CD14-positive monocyte (primary cell): ENCODE measurements around the gene KIRREL3. TPM values are rescaled to one million over a fixed set of nuclear protein-coding genes. Genes with fewer than 3 reads are reported as not detected.

Experiments
- DNase-seq, 3 donors: peaks; one replicate each; pipeline ENCODE4 v3.0.0-alpha.2; 2011 to 2022
- H2AFZ ChIP-seq: 2 replicates; pipeline ENCODE4 v1.6.0; 2012; ENCODE audit warnings: mild to moderate bottlenecking, low read depth, low read length, inconsistent platforms; ENCODE audit not compliant: insufficient read depth, poor library complexity, severe bottlenecking
- H3K27ac ChIP-seq, 2 donors: 1 replicate in 1 of 2; 2 replicates in 1 of 2; pipeline ENCODE4 v1.5.1; 2012 to 2013; ENCODE audit warnings: low read length in 2 of 2, control low read depth in 1 of 2, inconsistent platforms in 1 of 2, low read depth in 1 of 2, mild to moderate bottlenecking in 1 of 2
- H3K27me3 ChIP-seq, 2 donors: one replicate each; pipeline versions ENCODE4 v1.6.0 to v1.6.1; 2011 to 2013; ENCODE audit warnings: low read length in 2 of 2; ENCODE audit not compliant: control insufficient read depth in 2 of 2, insufficient read depth in 2 of 2
- H3K36me3 ChIP-seq, 2 donors: replicated peaks in 1 of 2; 1 replicate in 1 of 2; 2 replicates in 1 of 2; pipeline versions ENCODE4 v1.5.1 to v1.6.1; 2012 to 2013; ENCODE audit warnings: low read length in 2 of 2, control low read depth in 1 of 2, inconsistent platforms in 1 of 2, mild to moderate bottlenecking in 1 of 2; ENCODE audit not compliant: insufficient read depth in 2 of 2, control insufficient read depth in 1 of 2
- H3K4me1 ChIP-seq, 2 donors: 1 replicate in 1 of 2; 2 replicates in 1 of 2; pipeline versions ENCODE4 v1.5.1 to v1.6.1; 2012 to 2013; ENCODE audit warnings: low read length in 2 of 2, control low read depth in 1 of 2, inconsistent platforms in 1 of 2, mild to moderate bottlenecking in 1 of 2, moderate library complexity in 1 of 2; ENCODE audit not compliant: insufficient read depth in 2 of 2, control insufficient read depth in 1 of 2
- H3K4me2 ChIP-seq: replicated peaks from 2 replicates; pipeline ENCODE3; 2012; ENCODE audit warnings: low read length, moderate library complexity, mild to moderate bottlenecking; ENCODE audit not compliant: poor library complexity, severe bottlenecking; ENCODE audit errors: extremely low read depth
- H3K4me3 ChIP-seq, 3 experiments: fragments of 200-600 bp in 1 of 3; sonication (generic) in 1 of 3; replicated peaks in 1 of 3; 1 replicate in 2 of 3; 2 replicates in 1 of 3; pipeline ENCODE4 v1.5.1; 2011 to 2013; ENCODE audit warnings: low read length in 3 of 3, mild to moderate bottlenecking in 3 of 3, control low read depth in 2 of 3, low read depth in 2 of 3, inconsistent platforms in 1 of 3, moderate library complexity in 1 of 3
- H3K79me2 ChIP-seq: 2 replicates; pipeline ENCODE4 v1.6.0; 2012; ENCODE audit warnings: mild to moderate bottlenecking, control low read depth, inconsistent platforms, low read length, moderate library complexity; ENCODE audit not compliant: insufficient read depth
- H3K9ac ChIP-seq: 2 replicates; pipeline ENCODE4 v1.6.0; 2017; ENCODE audit warnings: low read length, mild to moderate bottlenecking; ENCODE audit not compliant: insufficient read depth, poor library complexity, severe bottlenecking
- H3K9me3 ChIP-seq, 2 donors: replicated peaks in 1 of 2; 1 replicate in 1 of 2; 2 replicates in 1 of 2; pipeline versions ENCODE4 v1.5.1 to v1.6.1; 2012 to 2013; ENCODE audit warnings: low read length in 2 of 2, control low read depth in 1 of 2; ENCODE audit not compliant: control insufficient read depth in 1 of 2, insufficient read depth in 1 of 2
- H4K20me1 ChIP-seq: 2 replicates; pipeline ENCODE4 v1.6.0; 2012; ENCODE audit warnings: mild to moderate bottlenecking, low read length, control low read depth, moderate library complexity; ENCODE audit not compliant: insufficient read depth
- H3K27ac Mint-ChIP-seq, 7 donors: one replicate each; pipeline ENCODE4 v1.8.0; 2020; ENCODE audit warnings: mild to moderate bottlenecking in 7 of 7, mixed read lengths in 7 of 7, moderate library complexity in 6 of 7, inconsistent platforms in 2 of 7
- H3K27me3 Mint-ChIP-seq, 3 donors: one replicate each; pipeline ENCODE4 v1.8.0; 2021 to 2022; ENCODE audit warnings: low read depth in 3 of 3, mild to moderate bottlenecking in 3 of 3, mixed read lengths in 3 of 3, moderate library complexity in 3 of 3, inconsistent platforms in 1 of 3
- H3K36me3 Mint-ChIP-seq, 2 donors: one replicate each; pipeline ENCODE4 v1.8.0; 2020; ENCODE audit warnings: mixed read lengths in 2 of 2, inconsistent platforms in 1 of 2, mild to moderate bottlenecking in 1 of 2
- H3K4me1 Mint-ChIP-seq: one replicate; pipeline ENCODE4 v1.8.0; 2020; ENCODE audit warnings: mild to moderate bottlenecking, mixed read lengths
- H3K4me3 Mint-ChIP-seq, 2 donors: one replicate each; pipeline ENCODE4 v1.8.0; 2020; ENCODE audit warnings: mild to moderate bottlenecking in 2 of 2, mixed read lengths in 2 of 2, moderate library complexity in 1 of 2
- H3K9me3 Mint-ChIP-seq, 7 donors: one replicate each; pipeline ENCODE4 v1.8.0; 2020 to 2022; ENCODE audit warnings: mixed read lengths in 7 of 7, mild to moderate bottlenecking in 6 of 7, moderate library complexity in 6 of 7, inconsistent platforms in 2 of 7
- WGBS: methylation state at CpG from one replicate; pipeline ENCODE4 v1.1.5; 2013; ENCODE audit warnings: missing lambda C conversion rate; ENCODE audit not compliant: insufficient coverage; 5-methylcytosine and 5-hydroxymethylcytosine counted together
- intact Hi-C, 2 donors: fragments of 100-400 bp; cut with micrococcal nuclease; formaldehyde crosslinking; loops; one replicate each; pipeline versions ENCODE4 v1.15.0 to v1.15.1; 2023
- polyA plus RNA-seq, 3 donors: library from polyadenylated mRNA; depleted of rRNA in 1 of 3; unstranded in 2 of 3; stranded (reverse) in 1 of 3; fragments of 300-500 nt in 2 of 3; fragments of >200 nt in 1 of 3; fragmentation: Illumina TruSeq in 2 of 3; gene quantifications; 1 replicate in 2 of 3; 2 replicates in 1 of 3; pipeline ENCODE4 v1.2.3, GENCODE V29; 2012 to 2021
- TF ChIP-seq, protein P1 (sequence below): fragments of 200-600 bp; IDR thresholded peaks from one replicate; pipeline ENCODE4 v1.8.0; 2022; ENCODE audit warnings: antibody characterized with exemption, mild to moderate bottlenecking

Gene KIRREL3
- polyA plus RNA-seq, 3 donors = not detected

DNA sequence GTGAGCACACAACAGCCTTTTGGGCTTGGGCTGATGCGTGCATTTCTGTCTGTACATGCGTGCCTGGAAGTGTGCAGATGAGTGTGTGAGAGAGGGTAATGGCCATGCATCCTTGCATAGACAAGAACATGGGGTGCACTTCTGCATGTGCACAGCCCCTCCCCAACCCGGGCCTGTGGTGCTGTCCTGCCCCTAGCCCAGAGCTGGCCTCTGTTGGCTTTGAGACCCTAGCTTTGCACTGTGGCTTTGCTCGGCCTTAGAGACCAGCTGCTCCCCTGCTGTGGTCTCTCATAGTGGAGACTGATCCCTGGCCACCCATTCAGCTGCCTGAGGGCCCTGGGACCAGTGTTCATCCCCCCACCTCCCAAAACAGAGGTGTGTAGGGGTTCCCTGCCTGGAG is 619.7 kb downstream of the KIRREL3 start:
- no peaks in the 10 kb centered on the region for H4K20me1 ChIP-seq
- H3K27me3 ChIP-seq = no peaks in the 10 kb centered on the region
- H3K27me3 Mint-ChIP-seq = no peaks in the 10 kb centered on the region
- H3K36me3 ChIP-seq = no peaks in the 10 kb centered on the region
- H3K4me2 ChIP-seq = peak overlapping the region; percentile 26
- H3K4me1 Mint-ChIP-seq = peaks cover 14% of the 10 kb centered on the region
- no peaks in the 10 kb centered on the region for H3K36me3 Mint-ChIP-seq
- H3K9me3 Mint-ChIP-seq = no peaks in the 10 kb centered on the region
- peaks cover 51% of the 10 kb centered on the region for H3K79me2 ChIP-seq
- no peak overlapping the region for H3K27ac Mint-ChIP-seq
- no peaks in the 10 kb centered on the region for H3K9me3 ChIP-seq
- TF ChIP-seq, protein P1, sequence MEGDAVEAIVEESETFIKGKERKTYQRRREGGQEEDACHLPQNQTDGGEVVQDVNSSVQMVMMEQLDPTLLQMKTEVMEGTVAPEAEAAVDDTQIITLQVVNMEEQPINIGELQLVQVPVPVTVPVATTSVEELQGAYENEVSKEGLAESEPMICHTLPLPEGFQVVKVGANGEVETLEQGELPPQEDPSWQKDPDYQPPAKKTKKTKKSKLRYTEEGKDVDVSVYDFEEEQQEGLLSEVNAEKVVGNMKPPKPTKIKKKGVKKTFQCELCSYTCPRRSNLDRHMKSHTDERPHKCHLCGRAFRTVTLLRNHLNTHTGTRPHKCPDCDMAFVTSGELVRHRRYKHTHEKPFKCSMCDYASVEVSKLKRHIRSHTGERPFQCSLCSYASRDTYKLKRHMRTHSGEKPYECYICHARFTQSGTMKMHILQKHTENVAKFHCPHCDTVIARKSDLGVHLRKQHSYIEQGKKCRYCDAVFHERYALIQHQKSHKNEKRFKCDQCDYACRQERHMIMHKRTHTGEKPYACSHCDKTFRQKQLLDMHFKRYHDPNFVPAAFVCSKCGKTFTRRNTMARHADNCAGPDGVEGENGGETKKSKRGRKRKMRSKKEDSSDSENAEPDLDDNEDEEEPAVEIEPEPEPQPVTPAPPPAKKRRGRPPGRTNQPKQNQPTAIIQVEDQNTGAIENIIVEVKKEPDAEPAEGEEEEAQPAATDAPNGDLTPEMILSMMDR = no peak
- 95% methylated on average over 3 of the region's 4 CpGs for WGBS
- H3K4me3 ChIP-seq = no peak overlapping the region
- intact Hi-C loops = no loop called here
- no peak overlapping the region for H3K4me3 Mint-ChIP-seq
- peaks cover 8 to 9% of the 10 kb centered on the region in 2 donors for H3K4me1 ChIP-seq
- H2AFZ ChIP-seq = no peak overlapping the region
- peak overlapping the region in 1 of 2 donors; percentile 36 for H3K27ac ChIP-seq
- DNase-seq = no peak
- peak overlapping the region; percentile 1 for H3K9ac ChIP-seq

DNA sequence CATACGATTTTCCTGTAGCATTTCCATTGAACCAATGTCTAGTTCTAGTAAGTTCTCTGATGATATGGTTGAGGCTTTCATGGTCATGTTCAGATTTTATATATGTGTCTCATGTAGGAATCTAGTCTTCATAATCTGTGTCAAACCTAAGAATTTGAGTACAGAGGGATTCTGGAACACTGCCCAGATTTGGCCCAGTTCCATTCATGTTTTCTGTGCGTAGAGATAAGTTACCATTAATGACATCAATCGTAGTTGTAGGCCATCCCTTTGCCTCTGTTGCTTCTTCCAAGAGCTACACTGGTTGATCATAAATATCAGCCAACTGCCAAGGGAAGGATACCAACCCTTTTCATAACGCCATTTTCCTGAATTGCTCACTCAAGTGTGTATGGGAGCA is 621.8 kb downstream of the KIRREL3 start:
- H3K4me2 ChIP-seq = no peak overlapping the region
- peaks cover 2 to 6% of the 10 kb centered on the region in 2 donors for H3K36me3 Mint-ChIP-seq
- H3K36me3 ChIP-seq = no peaks in the 10 kb centered on the region
- no peaks in the 10 kb centered on the region for H4K20me1 ChIP-seq
- WGBS = no CpG with 5 or more reads among the region's 4 CpGs
- no peaks in the 10 kb centered on the region for H3K27me3 ChIP-seq
- no peaks in the 10 kb centered on the region for H3K9me3 Mint-ChIP-seq
- no peak overlapping the region for H3K4me3 ChIP-seq
- intact Hi-C loops = no loop called here
- peaks cover 57% of the 10 kb centered on the region for H3K79me2 ChIP-seq
- TF ChIP-seq, protein P1 = no peak
- no peak overlapping the region for H3K27ac ChIP-seq
- no peak overlapping the region for H3K27ac Mint-ChIP-seq
- no peak for DNase-seq
- no peak overlapping the region for H3K9ac ChIP-seq
- H3K4me3 Mint-ChIP-seq = no peak overlapping the region
- H3K4me1 ChIP-seq = peaks cover 5 to 6% of the 10 kb centered on the region in 2 donors
- no peak overlapping the region for H2AFZ ChIP-seq
- H3K9me3 ChIP-seq = no peaks in the 10 kb centered on the region
- peaks cover 11% of the 10 kb centered on the region for H3K4me1 Mint-ChIP-seq
- H3K27me3 Mint-ChIP-seq = no peaks in the 10 kb centered on the region
